ENCODE data around the gene GARNL3. TPM values are rescaled to one million over a fixed set of nuclear protein-coding genes. Genes with fewer than 3 reads are reported as not detected.

Gene GARNL3
- total and polyA plus RNA-seq, 7 donors, result 1.2 to 4.8 (median 2.2) TPM

DNA sequence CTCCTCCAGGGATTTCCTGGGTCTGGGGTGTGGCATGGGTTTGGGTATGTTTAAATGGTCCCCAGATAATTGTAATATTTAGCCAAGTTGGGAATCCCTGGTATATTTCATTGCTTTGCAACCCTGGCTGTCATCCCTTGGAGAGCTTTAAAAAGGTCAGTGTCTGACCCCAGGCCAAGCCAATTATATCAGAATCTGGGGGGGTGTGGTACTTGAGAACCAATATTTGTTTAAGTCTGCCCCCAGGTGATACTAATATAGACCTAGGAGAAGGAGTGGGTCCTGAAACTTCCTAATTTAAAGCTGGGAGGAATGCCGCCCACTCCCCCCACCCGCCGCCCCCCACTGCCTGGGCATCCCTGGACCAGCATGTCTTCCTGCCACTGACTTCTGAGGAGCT is 94.2 kb downstream of the GARNL3 start:
- Histone ChIP-seq H3K4me1 (peaks cover 8% of the 10 kb centered on the region), H3K4me3 (no peak overlapping the region), H3K27ac (peak overlapping the region; percentile 0), H3K36me3 (ENCODE audit: insufficient read depth in 1 of 2, low read depth in 1 of 2) (peaks cover 3 to 28% of the 10 kb centered on the region in 2 donors), H3K27me3 (ENCODE audit: insufficient read depth in 3 of 3, low read length in 2 of 3) (no peaks in the 10 kb centered on the region), H3K9me3 (no peaks in the 10 kb centered on the region)
- intact Hi-C loops (cut with DNase I), result no loop called here
- no peak for ATAC-seq
- no peak for TF ChIP-seq CTCF (IDR thresholded peaks at IDR 0.05)
- WGBS, 3 donors, result 97 to 100% (median 98%) methylated on average over 3 of the region's 3 CpGs
- no peak for DNase-seq

DNA sequence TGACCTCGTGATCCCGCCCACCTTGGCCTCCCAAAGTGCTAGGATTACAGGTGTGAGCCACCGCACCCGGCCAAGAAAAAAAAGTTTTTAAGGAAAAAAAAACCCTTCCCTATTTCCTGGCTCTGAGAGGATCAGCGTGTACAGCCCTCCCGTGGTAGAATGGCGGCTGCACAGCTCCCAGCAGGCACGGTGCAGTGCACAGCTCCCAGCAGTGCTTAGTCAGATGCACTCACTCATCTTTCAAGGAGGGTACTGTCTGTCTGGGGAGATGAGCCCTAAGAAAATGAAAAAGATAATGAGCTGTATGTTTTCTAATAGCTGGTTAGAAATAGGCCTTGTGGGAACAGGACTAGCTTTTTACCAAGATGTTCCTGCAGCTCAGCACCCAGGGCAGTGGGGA is 95.7 kb downstream of the GARNL3 start:
- DNase-seq, result no peak
- ATAC-seq, result peak in 2 of 4 donors; percentile 39 to 49
- Histone ChIP-seq H3K36me3 (ENCODE audit: insufficient read depth in 1 of 2, low read depth in 1 of 2) (peaks cover 3 to 32% of the 10 kb centered on the region in 2 donors), H3K4me3 (no peak overlapping the region), H3K27me3 (ENCODE audit: insufficient read depth in 3 of 3, low read length in 2 of 3) (no peaks in the 10 kb centered on the region), H3K9me3 (no peaks in the 10 kb centered on the region), H3K27ac (peak overlapping the region; percentile 0), H3K4me1 (peaks cover 8% of the 10 kb centered on the region)
- peak; percentile 35 for TF ChIP-seq CTCF (IDR thresholded peaks at IDR 0.05)
- intact Hi-C loops (cut with DNase I), result loop anchor here in 1 of 2 donors (5.0 kb wide), 2 partner anchors 53 to 73 kb away; no protein-coding TSS in a partner anchor
- 61 to 79% (median 67%) methylated on average over 8 of the region's 8 CpGs for WGBS, 3 donors

GRCh38 chr9:127360829-127361228 is 96.3 kb downstream of the GARNL3 start:
- Histone ChIP-seq H3K27me3 (ENCODE audit: insufficient read depth in 3 of 3, low read length in 2 of 3) (no peaks in the 10 kb centered on the region), H3K36me3 (ENCODE audit: insufficient read depth in 1 of 2, low read depth in 1 of 2) (peaks cover 3 to 30% of the 10 kb centered on the region in 2 donors), H3K9me3 (no peaks in the 10 kb centered on the region), H3K27ac (peak overlapping the region; percentile 0), H3K4me1 (peaks cover 8% of the 10 kb centered on the region), H3K4me3 (no peak overlapping the region)
- DNase-seq (no peak), ATAC-seq (peak in 2 of 4 donors; percentile 38 to 58)
- intact Hi-C loops (cut with DNase I), result loop anchor here in 1 of 2 donors (5.0 kb wide), 2 partner anchors 54 to 74 kb away; no protein-coding TSS in a partner anchor
- 55 to 65% (median 56%) methylated on average over 2 of the region's 2 CpGs for WGBS, 3 donors
- TF ChIP-seq CTCF (IDR thresholded peaks at IDR 0.05), result no peak

GRCh38 chr9:127361561-127361960 is 97.0 kb downstream of the GARNL3 start:
- H3K9me3 ChIP-seq, result no peaks in the 10 kb centered on the region
- H3K27me3 ChIP-seq (ENCODE audit: insufficient read depth in 3 of 3, low read length in 2 of 3), result no peaks in the 10 kb centered on the region
- 63 to 70% (median 63%) methylated on average over 3 of the region's 3 CpGs for WGBS, 3 donors
- H3K4me3 ChIP-seq, result no peak overlapping the region
- DNase-seq (no peak), ATAC-seq (no peak)
- H3K36me3 ChIP-seq (ENCODE audit: insufficient read depth in 1 of 2, low read depth in 1 of 2), result peaks cover 3 to 25% of the 10 kb centered on the region in 2 donors
- peaks cover 8% of the 10 kb centered on the region for H3K4me1 ChIP-seq
- no peak for TF ChIP-seq CTCF (IDR thresholded peaks at IDR 0.05)
- H3K27ac ChIP-seq, result no peak overlapping the region
- intact Hi-C loops (cut with DNase I), result loop anchor here in 1 of 2 donors (5.0 kb wide), 2 partner anchors 54 to 74 kb away; no protein-coding TSS in a partner anchor

DNA sequence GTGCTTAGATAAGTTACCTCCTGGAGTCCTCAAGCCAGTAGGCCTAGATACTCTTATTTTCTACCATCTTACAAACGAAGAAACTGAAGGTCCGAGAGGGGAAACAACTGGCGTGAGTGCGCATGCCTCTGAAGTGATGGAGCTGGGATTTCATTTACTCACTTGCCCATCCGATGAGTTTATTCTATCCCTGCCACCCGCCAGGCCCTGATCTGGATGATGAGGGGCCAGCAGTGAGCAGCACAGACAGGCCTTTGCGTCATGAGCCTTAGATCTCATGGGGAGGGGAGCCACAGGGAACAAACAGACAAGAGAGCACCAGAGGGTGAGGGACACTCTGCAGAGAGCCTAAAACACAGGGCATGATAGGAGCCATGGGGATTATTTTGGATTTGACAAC is 98.3 kb downstream of the GARNL3 start:
- no peak for TF ChIP-seq CTCF (IDR thresholded peaks at IDR 0.05)
- DNase-seq, result no peak
- 83 to 95% (median 89%) methylated on average over 7 of the region's 7 CpGs for whole genome bisulfite sequencing, 3 donors
- Histone ChIP-seq H3K36me3 (ENCODE audit: insufficient read depth in 1 of 2, low read depth in 1 of 2) (peaks cover 1 to 19% of the 10 kb centered on the region in 2 donors), H3K4me1 (peaks cover 8% of the 10 kb centered on the region), H3K4me3 (no peak overlapping the region), H3K27me3 (ENCODE audit: insufficient read depth in 3 of 3, low read length in 2 of 3) (no peaks in the 10 kb centered on the region), H3K27ac (no peak overlapping the region), H3K9me3 (no peaks in the 10 kb centered on the region)
- no peak for ATAC-seq
- intact Hi-C loops (cut with DNase I), result loop anchor here in 1 of 2 donors (5.0 kb wide), 2 partner anchors 56 to 76 kb away; no protein-coding TSS in a partner anchor

Measured in psoas muscle (tissue), 8 donors.